Panc1 (cell line): Measurements from ENCODE around the gene TADA2B. TPM values are rescaled to one million over a fixed set of nuclear protein-coding genes. Genes with fewer than 3 reads are reported as not detected.
A peak's percentile ranks its signal among the peaks of the same experiment; 100 is the strongest.

Source experiments
- ATAC-seq: fragments of 200-7000 bp; cut with Tn5 transposase; 2 replicates; pipeline ENCODE4 v1.9.1; 2020; ENCODE audit warnings: mild to moderate bottlenecking, moderate library complexity
- BruUV-seq: library from RNA; stranded (reverse); fragments of 400-500 nt; replicated peaks from 2 replicates; lab custom pipeline; 2021; lab: Mats Ljungman, UMichigan
- CTCF ChIA-PET: fragments of 300-600 bp; sonication (Branson Sonifier 250); formaldehyde crosslinking; loops from one replicate; lab custom pipeline; 2022; ENCODE audit warnings: antibody characterized with exemption; lab: Charles Lee
- POLR2A ChIA-PET: fragments of 300-600 bp; sonication (Branson Sonifier 250); formaldehyde crosslinking; loops from one replicate; lab custom pipeline; 2022; ENCODE audit warnings: antibody characterized with exemption; lab: Charles Lee
- DNase-seq: peaks from one replicate; pipeline ENCODE4 v3.0.0-alpha.2; 2010; ENCODE audit warnings: low read depth, low spot score
- H3K27ac ChIP-seq: 2 replicates; pipeline ENCODE4 v1.5.1; 2011; ENCODE audit warnings: mild to moderate bottlenecking, low read length, inconsistent platforms
- H3K27me3 ChIP-seq: fragments of 200-500 bp; sonication (Bioruptor generic); 2 replicates; pipeline ENCODE4 v1.6.0; 2014; ENCODE audit warnings: low read length, inconsistent platforms; ENCODE audit not compliant: control insufficient read depth, insufficient read depth
- H3K36me3 ChIP-seq: fragments of 200-500 bp; sonication (Bioruptor generic); 2 replicates; pipeline ENCODE4 v1.5.1; 2014; ENCODE audit warnings: inconsistent platforms, mild to moderate bottlenecking, low read length, moderate library complexity; ENCODE audit not compliant: control insufficient read depth, insufficient read depth
- H3K4me1 ChIP-seq: 2 replicates; pipeline ENCODE4 v1.5.1; 2011; ENCODE audit warnings: inconsistent platforms, mild to moderate bottlenecking, low read length, moderate library complexity; ENCODE audit not compliant: control insufficient read depth, insufficient read depth
- H3K4me3 ChIP-seq, 2 experiments: 2 replicates each; pipeline ENCODE4 v1.5.1; 2011 to 2012; ENCODE audit warnings: low read depth in 2 of 2, low read length in 2 of 2, mild to moderate bottlenecking in 2 of 2, inconsistent platforms in 1 of 2, moderate library complexity in 1 of 2
- H3K9me3 ChIP-seq: fragments of 200-500 bp; sonication (Bioruptor generic); 2 replicates; pipeline ENCODE4 v1.5.1; 2014; ENCODE audit warnings: low read depth, mild to moderate bottlenecking, inconsistent platforms, low read length, moderate library complexity; ENCODE audit not compliant: control insufficient read depth, insufficient read depth
- POLR2AphosphoS5 ChIP-seq: IDR thresholded peaks from 2 replicates; pipeline ENCODE4 v1.6.1; 2012; ENCODE audit warnings: mild to moderate bottlenecking, low read depth, low read length, moderate library complexity
- SIN3A ChIP-seq: IDR thresholded peaks from 2 replicates; pipeline ENCODE4 v1.6.1; 2012; ENCODE audit warnings: low read depth, mild to moderate bottlenecking, low read length, moderate library complexity, borderline replicate concordance; ENCODE audit not compliant: insufficient read depth
- TCF7L2 ChIP-seq: IDR thresholded peaks from 2 replicates; pipeline ENCODE4 v1.6.1; 2011; ENCODE audit warnings: mild to moderate bottlenecking, low read depth, low read length, inconsistent platforms
- in situ Hi-C: cut with HindIII; loops from 2 replicates; pipeline ENCODE4 v1.10.0; 2016; ENCODE audit warnings: low sequenced_read_pairs, low pct_unique_long_range_greater_than_20kb
- intact Hi-C: fragments of 100-400 bp; cut with micrococcal nuclease; formaldehyde crosslinking; loops from one replicate; pipeline ENCODE4 v1.10.0; 2022; ENCODE audit not compliant: unreplicated experiment
- total RNA-seq: library from RNA; stranded (reverse); gene quantifications from one replicate; pipeline ENCODE4 v1.2.1, GENCODE V29; 2021; ENCODE audit not compliant: unreplicated experiment
- TF ChIP-seq, protein P1 (sequence below), 2 experiments: IDR thresholded peaks; 2 replicates each; pipeline ENCODE4 v1.6.1; 2011 to 2012; ENCODE audit warnings: low read depth in 2 of 2, control low read depth in 1 of 2, low read length in 1 of 2, mild to moderate bottlenecking in 1 of 2, moderate library complexity in 1 of 2; ENCODE audit not compliant: insufficient read depth in 1 of 2
- TF ChIP-seq, protein P2 (sequence below): fragments of 450-650 bp; IDR thresholded peaks from 2 replicates; pipeline ENCODE4 v1.5.1; 2017; ENCODE audit warnings: mild to moderate bottlenecking

Gene TADA2B
- total RNA-seq, 1 experiment from 2014 or later: 17.6 TPM

DNA sequence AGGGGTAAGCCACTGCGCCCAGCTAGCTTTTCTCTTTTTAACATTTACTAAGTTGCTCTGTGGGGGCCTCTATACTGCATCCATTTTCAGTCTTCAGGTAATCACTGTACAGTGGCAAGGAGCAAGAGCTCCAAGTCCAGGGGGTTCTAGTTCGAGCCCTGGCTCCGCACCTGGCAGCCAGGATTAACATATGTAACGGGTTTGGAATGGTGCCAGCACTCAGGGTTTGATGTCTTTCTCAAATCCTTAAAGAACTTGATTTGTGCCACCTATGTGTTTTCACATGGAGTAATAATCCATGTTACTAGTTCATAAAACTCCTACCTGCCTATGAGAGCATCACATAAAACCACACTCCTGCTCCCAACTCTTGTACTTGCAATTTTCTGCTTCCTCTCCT is 20.2 kb downstream of the TADA2B start:
- CTCF ChIA-PET: no interaction called here
- TF ChIP-seq, protein P1, sequence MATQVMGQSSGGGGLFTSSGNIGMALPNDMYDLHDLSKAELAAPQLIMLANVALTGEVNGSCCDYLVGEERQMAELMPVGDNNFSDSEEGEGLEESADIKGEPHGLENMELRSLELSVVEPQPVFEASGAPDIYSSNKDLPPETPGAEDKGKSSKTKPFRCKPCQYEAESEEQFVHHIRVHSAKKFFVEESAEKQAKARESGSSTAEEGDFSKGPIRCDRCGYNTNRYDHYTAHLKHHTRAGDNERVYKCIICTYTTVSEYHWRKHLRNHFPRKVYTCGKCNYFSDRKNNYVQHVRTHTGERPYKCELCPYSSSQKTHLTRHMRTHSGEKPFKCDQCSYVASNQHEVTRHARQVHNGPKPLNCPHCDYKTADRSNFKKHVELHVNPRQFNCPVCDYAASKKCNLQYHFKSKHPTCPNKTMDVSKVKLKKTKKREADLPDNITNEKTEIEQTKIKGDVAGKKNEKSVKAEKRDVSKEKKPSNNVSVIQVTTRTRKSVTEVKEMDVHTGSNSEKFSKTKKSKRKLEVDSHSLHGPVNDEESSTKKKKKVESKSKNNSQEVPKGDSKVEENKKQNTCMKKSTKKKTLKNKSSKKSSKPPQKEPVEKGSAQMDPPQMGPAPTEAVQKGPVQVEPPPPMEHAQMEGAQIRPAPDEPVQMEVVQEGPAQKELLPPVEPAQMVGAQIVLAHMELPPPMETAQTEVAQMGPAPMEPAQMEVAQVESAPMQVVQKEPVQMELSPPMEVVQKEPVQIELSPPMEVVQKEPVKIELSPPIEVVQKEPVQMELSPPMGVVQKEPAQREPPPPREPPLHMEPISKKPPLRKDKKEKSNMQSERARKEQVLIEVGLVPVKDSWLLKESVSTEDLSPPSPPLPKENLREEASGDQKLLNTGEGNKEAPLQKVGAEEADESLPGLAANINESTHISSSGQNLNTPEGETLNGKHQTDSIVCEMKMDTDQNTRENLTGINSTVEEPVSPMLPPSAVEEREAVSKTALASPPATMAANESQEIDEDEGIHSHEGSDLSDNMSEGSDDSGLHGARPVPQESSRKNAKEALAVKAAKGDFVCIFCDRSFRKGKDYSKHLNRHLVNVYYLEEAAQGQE (IDR thresholded peaks at IDR 0.05; ENCODE audit: insufficient read depth in 1 of 2, low read depth in 2 of 2, low read length in 1 of 2): no peak
- TF ChIP-seq, protein P2, sequence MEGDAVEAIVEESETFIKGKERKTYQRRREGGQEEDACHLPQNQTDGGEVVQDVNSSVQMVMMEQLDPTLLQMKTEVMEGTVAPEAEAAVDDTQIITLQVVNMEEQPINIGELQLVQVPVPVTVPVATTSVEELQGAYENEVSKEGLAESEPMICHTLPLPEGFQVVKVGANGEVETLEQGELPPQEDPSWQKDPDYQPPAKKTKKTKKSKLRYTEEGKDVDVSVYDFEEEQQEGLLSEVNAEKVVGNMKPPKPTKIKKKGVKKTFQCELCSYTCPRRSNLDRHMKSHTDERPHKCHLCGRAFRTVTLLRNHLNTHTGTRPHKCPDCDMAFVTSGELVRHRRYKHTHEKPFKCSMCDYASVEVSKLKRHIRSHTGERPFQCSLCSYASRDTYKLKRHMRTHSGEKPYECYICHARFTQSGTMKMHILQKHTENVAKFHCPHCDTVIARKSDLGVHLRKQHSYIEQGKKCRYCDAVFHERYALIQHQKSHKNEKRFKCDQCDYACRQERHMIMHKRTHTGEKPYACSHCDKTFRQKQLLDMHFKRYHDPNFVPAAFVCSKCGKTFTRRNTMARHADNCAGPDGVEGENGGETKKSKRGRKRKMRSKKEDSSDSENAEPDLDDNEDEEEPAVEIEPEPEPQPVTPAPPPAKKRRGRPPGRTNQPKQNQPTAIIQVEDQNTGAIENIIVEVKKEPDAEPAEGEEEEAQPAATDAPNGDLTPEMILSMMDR: no peak
- TF ChIP-seq TCF7L2 (no peak), POLR2AphosphoS5 (no peak), SIN3A (no peak)
- no peak overlapping the region for H3K4me3 ChIP-seq
- ATAC-seq: no peak
- intact Hi-C loops: no loop called here
- BruUV-seq: no TSS peak
- no peaks in the 10 kb centered on the region for H3K9me3 ChIP-seq
- H3K36me3 ChIP-seq: peaks cover 11% of the 10 kb centered on the region
- H3K27me3 ChIP-seq: no peaks in the 10 kb centered on the region
- no peak for DNase-seq
- H3K27ac ChIP-seq: no peak overlapping the region
- H3K4me1 ChIP-seq: peaks cover 10% of the 10 kb centered on the region
- in situ Hi-C loops: no loop called here
- POLR2A ChIA-PET: no interaction called here

DNA sequence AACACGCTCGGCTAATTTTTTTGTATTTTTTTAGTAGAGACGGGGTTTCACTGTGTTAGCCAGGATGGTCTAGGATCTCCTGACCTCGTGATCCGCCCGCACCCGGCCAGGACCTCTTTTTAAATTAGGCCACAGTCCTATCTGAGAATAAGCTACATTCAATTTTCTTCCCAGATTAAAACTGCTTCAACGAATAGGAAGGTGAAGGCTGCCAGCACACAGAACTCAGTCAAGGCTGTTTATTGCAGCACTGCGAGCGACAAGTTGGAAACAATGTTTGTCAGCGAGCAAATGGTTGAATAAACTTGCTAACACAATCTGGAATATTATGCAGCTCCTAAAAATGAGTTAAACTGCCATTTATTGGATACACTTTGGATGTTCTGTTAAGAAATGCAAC is 22.8 kb downstream of the TADA2B start:
- H3K4me1 ChIP-seq: peaks cover 10% of the 10 kb centered on the region
- intact Hi-C loops (no loop called here), in situ Hi-C loops (no loop called here)
- H3K9me3 ChIP-seq: no peaks in the 10 kb centered on the region
- ChIA-PET CTCF (no interaction called here), POLR2A (no interaction called here)
- ATAC-seq: no peak
- H3K27ac ChIP-seq: no peak overlapping the region; the same call in 1 of the 2 replicates
- TF ChIP-seq, protein P1 (IDR thresholded peaks at IDR 0.05; ENCODE audit: insufficient read depth in 1 of 2, low read depth in 2 of 2, low read length in 1 of 2): no peak
- no peak for TF ChIP-seq SIN3A
- TF ChIP-seq POLR2AphosphoS5: no peak
- no peak for TF ChIP-seq TCF7L2
- TF ChIP-seq, protein P2: no peak
- no TSS peak for BruUV-seq
- H3K27me3 ChIP-seq: no peaks in the 10 kb centered on the region
- peaks cover 5% of the 10 kb centered on the region for H3K36me3 ChIP-seq
- peak overlapping the region in 1 of 2 experiments; percentile 84; a peak in 1 of 4 replicates for H3K4me3 ChIP-seq
- no peak for DNase-seq
